ENCODE measurements around the gene TNFRSF8. TPM values are rescaled to one million over a fixed set of nuclear protein-coding genes. Genes with fewer than 3 reads are reported as not detected.

The TNFRSF8 gene
- polyA plus RNA-seq, 1 donor (not counting 4 experiments of a cell fraction or from before 2014, with no cell fraction given), result 0.03 TPM

GRCh38 chr1:12060500-12060899, 2.6 kb upstream of the TNFRSF8 start:
- Histone ChIP-seq H3K9me3 (ENCODE audit: control insufficient read depth, low read depth, low read length) (no peaks in the 10 kb centered on the region), H3K9me1 (ENCODE audit: control insufficient read depth, extremely low read depth, insufficient read depth, low read length) (no peaks in the 10 kb centered on the region), H3K4me3 (ENCODE audit: control insufficient read depth in 2 of 3, extremely low read depth in 1 of 3, insufficient read depth in 2 of 3, low read depth in 1 of 3, low read length in 3 of 3) (no peak overlapping the region), H3K27ac (ENCODE audit: control insufficient read depth, insufficient read depth, low read length) (no peak overlapping the region), H3K4me1 (ENCODE audit: control insufficient read depth, extremely low read depth, insufficient read depth, low read length) (peaks cover 19% of the 10 kb centered on the region), H2AFZ (ENCODE audit: control insufficient read depth, low read length) (no peak overlapping the region), H3K4me2 (ENCODE audit: control insufficient read depth, extremely low read depth, insufficient read depth, low read depth, low read length) (no peak overlapping the region), H3K27me3 (ENCODE audit: control insufficient read depth, extremely low read depth, insufficient read depth, low read length) (peaks cover 39% of the 10 kb centered on the region), H3K9ac (ENCODE audit: control insufficient read depth, extremely low read depth, insufficient read depth, low read length) (no peak overlapping the region), H3K79me2 (ENCODE audit: control insufficient read depth, insufficient read depth, low read length) (no peaks in the 10 kb centered on the region), H3K36me3 (ENCODE audit: control insufficient read depth in 2 of 2, extremely low read depth in 1 of 2, insufficient read depth in 2 of 2, low read length in 2 of 2) (no peaks in the 10 kb centered on the region), H4K20me1 (ENCODE audit: control insufficient read depth, extremely low read depth, insufficient read depth, low read length) (no peaks in the 10 kb centered on the region)
- DNase-seq (ENCODE audit: low read depth, low spot score) (no peak), FAIRE-seq (no peak)
- TF ChIP-seq CTCF (optimal IDR thresholded peaks at IDR 0.05 in 1 of 3, IDR thresholded peaks at IDR 0.05 in 1 of 3, conservative IDR thresholded peaks at IDR 0.05 in 1 of 3; ENCODE audit: extremely low read depth in 1 of 3, insufficient read depth in 2 of 3, low read length in 3 of 3) (no peak), EZH2 (IDR thresholded peaks at IDR 0.05; ENCODE audit: low read length) (no peak)
- dilution Hi-C loops (cut with MboI; ENCODE audit: extremely low pct_ligation_motif_present, low sequenced_read_pairs), result no loop called here

- Histone ChIP-seq H3K4me1 (ENCODE audit: control insufficient read depth, extremely low read depth, insufficient read depth, low read length) (peaks cover 8% of the 10 kb centered on the region), H3K79me2 (ENCODE audit: control insufficient read depth, insufficient read depth, low read length) (no peaks in the 10 kb centered on the region), H4K20me1 (ENCODE audit: control insufficient read depth, extremely low read depth, insufficient read depth, low read length) (no peaks in the 10 kb centered on the region), H3K4me2 (ENCODE audit: control insufficient read depth, extremely low read depth, insufficient read depth, low read depth, low read length) (no peak overlapping the region), H3K9me1 (ENCODE audit: control insufficient read depth, extremely low read depth, insufficient read depth, low read length) (no peaks in the 10 kb centered on the region), H3K27ac (ENCODE audit: control insufficient read depth, insufficient read depth, low read length) (no peak overlapping the region), H3K4me3 (ENCODE audit: control insufficient read depth in 2 of 3, extremely low read depth in 1 of 3, insufficient read depth in 2 of 3, low read depth in 1 of 3, low read length in 3 of 3) (no peak overlapping the region), H3K9me3 (ENCODE audit: control insufficient read depth, low read depth, low read length) (no peaks in the 10 kb centered on the region), H3K36me3 (ENCODE audit: control insufficient read depth in 2 of 2, extremely low read depth in 1 of 2, insufficient read depth in 2 of 2, low read length in 2 of 2) (no peaks in the 10 kb centered on the region), H3K9ac (ENCODE audit: control insufficient read depth, extremely low read depth, insufficient read depth, low read length) (no peak overlapping the region), H2AFZ (ENCODE audit: control insufficient read depth, low read length) (no peak overlapping the region), H3K27me3 (ENCODE audit: control insufficient read depth, extremely low read depth, insufficient read depth, low read length) (peaks cover 53% of the 10 kb centered on the region)
- no peak for DNase-seq (ENCODE audit: low read depth, low spot score)
- dilution Hi-C loops (cut with MboI; ENCODE audit: extremely low pct_ligation_motif_present, low sequenced_read_pairs), result no loop called here
- TF ChIP-seq CTCF (optimal IDR thresholded peaks at IDR 0.05 in 1 of 3, IDR thresholded peaks at IDR 0.05 in 1 of 3, conservative IDR thresholded peaks at IDR 0.05 in 1 of 3; ENCODE audit: extremely low read depth in 1 of 3, insufficient read depth in 2 of 3, low read length in 3 of 3) (no peak), EZH2 (IDR thresholded peaks at IDR 0.05; ENCODE audit: low read length) (peak; percentile 83)
- FAIRE-seq, result no peak
Observed at GRCh38 chr1:12064073-12064969, 1.2 kb downstream of the TNFRSF8 start.

Measured in keratinocyte (primary cell).